Measurements from ENCODE around the gene SUSD1.
A peak's percentile ranks its signal among the peaks of the same experiment; 100 is the strongest.

The SUSD1 gene

DNA sequence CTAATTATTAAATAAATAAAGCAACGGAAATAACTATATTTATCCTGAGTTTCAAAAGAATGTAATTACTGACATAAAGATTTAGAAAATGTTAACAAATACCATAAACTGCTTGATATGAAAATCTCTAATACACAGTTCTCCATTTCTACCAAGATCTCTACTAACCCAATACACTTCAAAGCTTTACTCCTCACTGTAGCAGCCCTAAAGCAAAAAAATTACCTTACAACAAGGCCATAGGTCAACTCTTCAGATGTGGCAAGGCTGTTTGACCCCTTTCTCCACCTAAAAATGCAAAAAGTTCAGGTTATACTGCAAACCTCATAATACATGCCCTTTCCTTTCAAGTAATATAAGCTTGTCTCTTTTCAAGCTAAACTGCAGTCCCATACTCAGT lies 181.8 kb downstream of the SUSD1 start:
- no peak for DNase-seq (ENCODE audit: low read depth in 1 of 2, low spot score in 1 of 2)

DNA sequence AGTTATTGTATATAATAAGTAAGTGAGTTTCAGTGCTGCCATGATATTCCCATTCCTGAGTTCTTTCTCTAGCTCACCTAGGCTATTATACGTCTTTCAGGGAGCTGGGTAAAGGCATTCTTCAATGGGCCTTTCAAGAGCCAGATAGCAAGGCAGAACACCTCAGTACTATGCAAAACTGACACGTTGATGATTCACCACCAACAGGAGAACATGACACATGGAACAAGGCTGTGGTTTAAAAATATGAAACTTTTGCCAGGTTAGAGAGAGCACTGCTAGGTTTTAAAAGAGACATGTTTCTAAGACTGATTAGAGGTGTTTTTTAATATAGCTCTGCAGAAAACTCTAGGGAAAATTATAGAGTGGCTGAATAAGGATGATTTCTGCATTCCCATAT lies 182.6 kb downstream of the SUSD1 start:
- DNase-seq (ENCODE audit: low read depth in 1 of 2, low spot score in 1 of 2), result peak in 1 of 2 donors; percentile 48

DNA sequence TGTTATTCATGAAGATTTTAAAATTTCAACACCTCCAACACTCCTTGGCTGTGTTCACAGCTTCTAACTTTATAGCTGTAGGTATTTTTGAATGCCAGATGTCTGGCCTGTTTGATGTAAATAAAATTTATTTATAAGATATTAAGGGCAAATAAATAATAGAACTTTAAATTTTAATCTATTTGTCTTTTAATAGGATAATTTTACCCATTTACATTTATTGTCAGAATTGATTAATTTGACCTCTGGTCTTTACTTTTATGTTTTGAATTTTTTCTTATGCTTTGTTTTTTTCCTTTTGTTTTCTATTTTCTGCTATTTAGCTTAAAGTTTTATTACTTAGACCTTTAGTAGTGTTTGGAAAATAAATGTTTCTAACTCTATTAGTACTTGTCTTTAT lies 183.9 kb downstream of the SUSD1 start:
- no peak for DNase-seq (ENCODE audit: low read depth in 1 of 2, low spot score in 1 of 2)
